HL-60/S4 (cell line): ENCODE data around the gene MDGA2.

Source experiments
- in situ Hi-C: fragments of 300-500 bp; cut with MboI; formaldehyde crosslinking; loops from 2 replicates; pipeline ENCODE4 v1.14.3; 2022; ENCODE audit warnings: low sequenced_read_pairs

The MDGA2 gene

DNA sequence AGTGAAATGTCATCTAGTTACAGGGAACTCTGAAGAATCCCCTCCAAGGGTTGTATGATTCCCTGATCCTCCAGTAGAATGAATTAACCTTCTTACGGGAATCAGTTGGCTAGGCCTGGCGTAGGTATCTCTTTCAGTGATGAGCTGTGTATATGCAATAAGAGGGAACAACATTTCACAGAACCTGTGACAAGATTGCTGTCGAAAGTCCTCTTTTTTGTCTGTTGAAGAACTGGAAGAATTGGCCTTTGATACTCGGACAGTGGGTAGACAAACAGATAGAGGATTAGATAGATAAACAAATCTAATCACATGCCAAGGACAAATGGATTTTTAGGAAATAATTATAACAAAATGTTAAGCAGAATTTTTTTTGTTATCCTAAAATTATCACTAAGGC is 184.6 kb downstream of the MDGA2 start:
- in situ Hi-C loops: no loop called here

DNA sequence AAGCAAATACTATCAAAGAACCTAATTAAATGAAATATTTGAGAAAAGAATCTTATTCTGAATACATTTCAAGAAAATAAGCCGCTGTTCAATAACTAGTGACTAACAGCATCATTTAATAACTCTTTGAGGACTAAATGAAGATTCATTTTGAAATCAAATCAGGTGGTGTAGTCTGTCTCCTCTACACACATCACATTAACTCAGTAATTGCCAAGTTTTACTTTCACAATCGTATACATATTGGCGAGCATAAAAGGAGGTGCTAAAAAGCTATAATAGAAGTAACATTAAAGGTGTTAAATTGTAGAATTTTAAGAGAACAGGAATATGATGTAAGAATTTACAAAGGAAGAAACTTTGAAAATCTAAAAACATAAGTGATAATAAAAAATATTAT is 185.1 kb downstream of the MDGA2 start:
- in situ Hi-C loops: no loop called here

DNA sequence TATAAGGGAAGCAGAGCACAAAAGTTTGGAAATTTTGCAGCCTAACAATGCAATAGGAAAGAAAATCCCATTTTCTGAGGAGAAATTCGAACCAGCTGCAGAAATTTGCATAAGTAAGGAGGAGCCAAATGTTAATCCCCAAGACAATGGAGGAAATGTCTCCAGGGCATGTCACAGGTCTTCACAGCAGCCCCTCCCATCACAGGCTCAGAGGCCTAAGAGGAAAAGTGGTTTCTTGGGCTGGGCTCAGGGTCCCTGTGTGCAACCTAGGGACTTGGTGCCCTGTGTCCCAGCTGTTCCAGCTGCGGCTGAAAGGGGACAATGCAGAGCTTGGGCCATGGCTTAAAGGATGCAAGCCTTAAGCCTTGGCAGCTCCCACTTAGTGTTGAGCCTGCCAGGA is 190.0 kb downstream of the MDGA2 start:
- in situ Hi-C loops: no loop called here

DNA sequence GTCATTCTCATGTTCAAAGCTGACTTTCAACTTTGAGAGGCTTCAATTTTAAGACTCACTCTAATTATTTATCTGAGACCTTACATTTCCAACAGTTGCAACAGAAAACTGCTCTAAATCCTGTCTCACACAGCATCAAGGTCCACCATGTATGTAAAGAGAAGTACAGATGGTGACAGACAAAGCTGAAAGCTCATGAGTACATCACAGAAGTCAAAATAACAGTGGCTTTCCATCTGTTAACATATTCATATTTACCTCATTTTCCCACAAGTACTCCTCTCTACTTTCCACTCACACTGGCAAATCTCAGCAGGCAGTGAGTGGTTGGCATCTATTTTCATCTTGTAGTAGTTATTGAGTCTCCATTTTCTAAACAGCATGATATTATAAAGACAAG is 192.0 kb downstream of the MDGA2 start:
- in situ Hi-C loops: no loop called here

DNA sequence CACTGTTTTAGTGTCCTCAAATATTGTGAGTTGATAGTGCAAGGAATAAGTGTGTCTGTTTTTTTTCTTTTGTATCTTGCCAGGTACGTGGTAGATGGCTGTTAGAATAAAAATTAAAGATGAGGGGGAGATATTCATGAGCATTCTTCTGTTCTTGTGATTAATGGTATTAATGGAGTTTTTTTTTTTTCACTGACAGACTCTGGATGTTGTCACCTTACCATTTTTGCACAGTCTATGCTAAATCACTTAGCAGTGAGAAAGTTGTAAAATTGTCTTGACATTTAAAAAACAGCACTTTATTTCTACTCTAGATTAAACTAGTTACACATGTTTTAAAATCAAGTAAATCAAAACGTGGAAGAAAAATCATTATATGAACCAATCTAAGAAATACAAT is 204.3 kb downstream of the MDGA2 start:
- in situ Hi-C loops: no loop called here

DNA sequence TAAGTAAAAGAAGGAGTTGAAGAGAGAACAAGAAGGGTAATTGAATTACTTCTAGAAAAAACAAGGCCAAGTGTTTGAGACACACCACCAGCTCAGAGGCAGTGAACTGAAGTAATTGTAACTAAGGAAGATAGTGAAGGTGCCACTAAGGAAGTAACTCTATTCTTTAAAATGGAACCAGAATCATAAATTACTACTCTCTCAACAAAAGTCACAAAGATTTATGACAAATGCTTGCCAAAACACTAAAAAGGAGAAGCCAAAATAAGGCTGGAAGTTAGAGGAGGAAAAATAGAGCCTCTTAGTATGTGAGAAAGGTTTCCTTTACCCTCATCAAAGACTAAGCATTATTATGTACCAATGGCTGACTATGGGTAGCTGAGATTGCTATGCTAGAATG is 208.5 kb downstream of the MDGA2 start:
- in situ Hi-C loops: no loop called here

DNA sequence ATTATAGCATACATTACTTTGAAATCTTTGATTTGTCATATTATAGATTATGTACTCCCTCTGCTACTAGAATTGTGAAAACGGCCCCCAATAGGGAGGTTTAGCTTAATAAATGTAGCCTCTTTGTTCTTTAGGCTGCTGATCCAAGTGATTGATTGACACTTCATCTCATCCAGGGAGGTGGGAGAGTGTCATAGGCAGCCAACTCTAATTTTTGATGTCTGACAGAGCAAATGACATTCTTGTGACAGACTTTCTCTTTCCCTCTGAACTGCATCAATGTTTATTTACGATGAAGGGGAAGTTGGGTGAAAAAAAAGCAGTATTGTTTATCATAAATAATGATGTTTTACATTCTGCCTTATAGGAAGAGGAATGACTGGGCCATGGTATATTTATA is 221.4 kb downstream of the MDGA2 start:
- in situ Hi-C loops: no loop called here

DNA sequence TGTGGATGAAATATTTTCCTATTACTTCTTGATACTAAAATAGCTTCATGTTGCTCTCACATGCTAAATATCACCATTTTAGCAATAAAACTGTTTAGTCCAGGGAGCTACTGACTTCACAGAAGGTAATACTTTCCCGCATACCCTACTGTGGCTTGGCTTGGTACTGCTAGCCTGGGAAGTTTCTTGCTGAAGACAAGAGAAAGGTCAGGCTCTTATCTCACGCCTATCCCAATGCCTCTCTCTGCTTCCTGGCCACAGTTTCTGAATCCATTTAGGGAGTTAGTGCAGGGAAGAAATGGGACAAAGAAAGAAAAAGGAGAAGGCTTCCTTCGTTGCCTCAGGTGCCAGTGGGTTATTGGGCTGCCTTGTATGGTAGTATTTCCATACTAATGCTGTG is 228.3 kb downstream of the MDGA2 start:
- in situ Hi-C loops: no loop called here

DNA sequence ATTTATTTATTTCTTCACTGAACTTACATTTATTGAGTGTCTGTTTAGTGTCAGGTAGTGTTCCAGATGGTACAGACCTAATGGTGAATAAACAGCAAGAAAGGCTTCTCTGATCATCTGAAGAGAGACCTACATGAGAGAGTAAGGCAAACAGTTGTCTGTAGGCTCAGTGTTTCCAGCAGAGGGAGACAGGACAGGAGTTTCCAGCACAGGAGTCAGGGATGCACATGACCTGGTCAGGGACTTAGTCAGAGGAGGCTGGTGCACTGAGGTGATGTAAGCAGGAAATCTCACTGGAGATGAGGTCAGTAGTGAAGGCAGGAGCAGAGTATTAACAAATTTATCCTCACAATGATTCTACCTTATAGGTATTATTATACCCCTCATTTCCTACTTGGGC is 233.2 kb downstream of the MDGA2 start:
- in situ Hi-C loops: no loop called here

DNA sequence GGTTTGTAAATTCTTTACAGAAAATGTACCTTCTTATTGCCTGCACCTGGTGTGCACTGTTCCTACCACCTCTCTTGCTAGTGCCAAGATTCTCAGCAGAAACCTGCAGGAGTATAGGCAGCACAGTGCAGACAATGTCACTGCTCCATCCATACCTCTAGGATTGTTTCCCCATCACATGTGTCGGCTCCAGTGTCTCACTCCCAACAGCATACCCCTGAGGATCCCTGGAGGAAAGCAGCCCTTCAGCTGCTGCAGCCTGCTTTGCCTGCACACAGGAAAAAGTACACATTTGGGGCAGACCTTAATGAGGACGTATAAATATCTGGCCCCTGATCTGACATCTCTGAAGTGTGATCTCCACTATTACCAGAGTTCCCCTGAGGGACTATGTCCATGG is 235.5 kb downstream of the MDGA2 start:
- in situ Hi-C loops: no loop called here

DNA sequence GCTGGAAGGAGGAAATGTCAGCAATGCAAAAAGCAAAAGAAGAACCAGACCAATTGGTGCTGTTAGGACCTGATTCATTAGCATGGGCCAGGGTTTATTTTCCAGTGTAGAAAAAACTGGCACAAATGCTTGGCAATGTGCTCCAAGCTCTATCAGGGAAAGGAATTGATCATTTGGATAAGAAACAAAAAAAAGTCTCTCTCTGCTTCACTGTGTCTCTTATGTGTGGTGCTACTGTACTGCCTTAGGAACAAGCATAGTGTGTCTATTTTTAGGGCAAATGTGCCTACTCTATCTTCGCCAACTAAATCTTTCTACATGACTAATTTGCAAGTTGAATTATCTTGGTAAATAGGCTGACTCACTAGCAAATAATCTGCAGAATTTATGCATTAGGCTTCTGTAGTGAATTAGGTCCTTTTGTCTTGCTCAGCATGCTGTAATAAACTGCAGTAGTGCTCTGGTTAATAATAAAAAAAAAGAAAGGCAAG is 236.7 kb downstream of the MDGA2 start:
- in situ Hi-C loops: no loop called here

DNA sequence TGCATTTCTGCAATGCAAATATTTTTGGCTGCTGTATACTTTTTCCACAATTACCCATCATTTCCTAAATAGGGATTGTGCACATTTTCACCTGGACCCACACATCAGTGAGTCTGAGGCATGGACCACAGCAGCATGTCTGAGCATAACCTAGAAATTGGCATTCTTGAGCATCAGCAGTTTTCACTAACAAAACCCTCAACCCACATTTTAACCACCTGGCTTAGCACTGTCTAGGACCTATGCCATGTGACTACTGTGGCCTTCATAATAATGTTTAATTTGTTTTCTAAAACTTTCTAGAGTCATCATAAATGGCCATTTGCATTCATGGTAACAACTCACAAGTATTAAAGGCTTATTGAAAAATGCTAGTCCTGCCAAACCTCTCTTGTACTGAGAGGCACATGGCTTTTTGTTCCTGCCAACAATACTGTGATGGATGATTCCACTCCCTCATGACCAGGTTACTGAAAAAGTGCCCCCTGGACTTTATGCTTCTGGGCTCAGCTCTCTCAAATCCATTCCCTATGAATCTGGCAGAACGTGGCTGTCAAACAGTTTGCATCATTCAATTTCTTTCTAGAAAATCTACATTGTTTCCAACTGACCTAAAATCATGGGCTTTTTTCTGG is 240.0 kb downstream of the MDGA2 start:
- in situ Hi-C loops: no loop called here

DNA sequence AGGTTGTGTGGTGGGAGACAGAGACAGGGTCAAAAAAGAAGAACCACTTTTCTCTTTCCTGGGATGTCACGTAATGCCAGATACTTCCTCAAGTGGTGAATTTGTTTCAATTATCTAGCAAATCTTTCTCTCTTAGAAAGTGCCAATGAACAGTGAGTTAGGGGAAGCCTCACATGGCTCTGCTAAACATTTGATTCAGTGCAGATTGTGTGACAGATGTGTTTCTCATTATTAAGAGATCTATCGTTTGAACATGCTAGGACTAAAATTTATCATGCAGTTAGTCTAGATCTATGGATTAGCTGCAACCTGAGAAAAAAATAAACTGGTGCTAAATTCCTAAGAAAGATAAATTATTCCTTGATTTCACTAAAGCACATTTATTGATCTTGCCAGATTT is 247.8 kb downstream of the MDGA2 start:
- in situ Hi-C loops: no loop called here

DNA sequence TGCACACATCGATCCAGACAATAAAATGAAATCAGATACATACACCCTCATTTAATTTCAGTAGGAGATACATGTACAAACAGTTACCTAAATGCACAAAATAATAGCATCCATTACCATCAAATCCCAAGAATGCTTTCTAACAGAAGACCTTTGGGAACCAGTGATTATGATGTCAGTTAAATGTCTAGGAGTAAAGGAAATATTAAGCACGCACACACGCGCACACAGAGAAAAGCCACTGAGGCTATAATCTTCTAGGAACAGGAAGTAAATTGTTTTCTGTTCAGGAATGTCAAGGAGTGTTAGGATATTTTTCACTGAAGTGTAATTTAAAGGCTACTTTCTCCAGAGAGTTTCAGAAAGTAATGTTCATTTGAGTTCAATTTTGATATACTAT is 250.1 kb downstream of the MDGA2 start:
- in situ Hi-C loops: no loop called here

DNA sequence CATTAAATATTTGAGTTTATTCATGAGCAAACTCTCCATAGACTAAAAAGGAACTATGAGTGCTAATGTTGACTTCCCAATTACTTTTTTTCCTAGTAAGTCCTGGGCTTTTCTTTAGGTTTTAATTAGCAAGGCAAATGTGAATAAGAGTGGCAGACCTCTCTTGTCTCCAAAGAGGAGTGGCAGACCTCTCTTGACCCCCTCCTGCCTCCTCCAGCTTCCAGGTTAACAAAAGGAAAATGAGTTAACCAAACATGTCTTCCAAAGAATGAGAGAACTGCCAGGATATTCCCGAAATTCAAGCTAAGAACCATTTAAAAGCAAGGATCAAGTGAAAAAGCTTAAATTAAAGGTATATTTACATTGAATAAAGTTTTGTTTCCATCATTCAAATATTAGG is 253.2 kb downstream of the MDGA2 start:
- in situ Hi-C loops: no loop called here

DNA sequence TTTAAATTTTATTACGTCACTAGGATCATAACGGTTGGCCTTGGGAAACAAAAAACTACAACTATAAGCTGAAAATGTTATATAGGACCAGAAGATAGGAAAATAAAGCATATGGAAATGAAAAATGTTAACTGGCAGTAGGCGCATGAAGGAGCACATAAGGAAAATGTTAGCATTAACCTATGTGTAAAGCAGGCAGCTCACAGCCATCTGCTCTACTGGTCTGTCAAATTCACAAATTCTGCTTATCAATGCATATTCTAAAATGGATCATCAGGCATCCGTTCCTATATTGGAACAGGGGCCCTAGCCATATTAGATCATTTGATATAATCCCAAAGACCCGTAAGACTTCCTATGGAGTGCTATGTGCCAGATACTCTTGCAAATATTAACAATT is 263.9 kb downstream of the MDGA2 start:
- in situ Hi-C loops: no loop called here

DNA sequence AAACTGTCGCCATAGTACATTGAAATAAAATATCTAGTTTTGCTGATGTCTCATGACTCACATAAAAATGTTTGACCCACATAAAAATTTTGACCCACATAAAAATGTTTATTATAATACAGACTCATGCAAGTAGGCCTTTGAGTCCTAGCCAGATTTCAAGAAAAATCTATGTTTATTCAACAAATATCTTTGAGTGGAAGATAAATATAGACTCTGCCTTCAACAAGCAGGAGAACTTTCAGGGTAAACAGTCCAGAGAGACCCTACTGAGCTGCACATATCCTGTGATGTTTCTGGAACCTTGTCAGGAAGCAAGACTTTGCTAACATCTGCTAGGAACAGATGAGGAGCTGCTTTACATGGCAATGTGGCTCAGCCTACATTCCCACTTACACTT is 283.1 kb downstream of the MDGA2 start:
- in situ Hi-C loops: no loop called here

DNA sequence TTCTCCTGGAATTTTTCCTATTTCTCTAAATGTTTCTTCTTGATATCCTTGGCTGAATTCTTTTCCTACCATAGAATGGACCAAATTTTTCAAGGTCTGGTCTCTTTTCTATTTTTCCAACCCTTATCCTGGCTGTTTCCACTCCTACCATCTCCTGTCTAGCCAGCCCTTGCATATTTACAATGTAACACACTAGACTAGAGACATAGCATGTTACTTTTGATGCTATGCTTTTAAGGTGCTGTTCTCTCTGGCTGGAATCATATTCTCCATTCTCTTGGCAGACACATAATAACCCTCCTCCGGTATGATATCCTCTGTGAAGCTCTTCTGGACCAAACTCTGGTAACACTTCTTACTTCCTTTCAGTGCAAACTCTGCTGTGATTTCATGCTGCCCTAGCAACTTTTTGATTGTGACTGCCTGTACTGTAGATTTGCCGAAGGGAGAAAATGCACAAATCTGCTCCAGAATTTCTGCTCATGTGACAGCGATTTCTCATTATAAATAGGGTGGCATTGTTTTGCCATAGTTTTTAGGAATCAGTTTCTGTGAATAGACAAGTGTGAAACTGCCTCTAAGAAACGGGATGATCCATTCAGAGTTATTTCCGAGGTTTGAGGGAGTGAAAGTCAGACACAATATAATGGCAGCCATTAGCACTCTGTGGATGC is 284.4 kb downstream of the MDGA2 start:
- in situ Hi-C loops: no loop called here

DNA sequence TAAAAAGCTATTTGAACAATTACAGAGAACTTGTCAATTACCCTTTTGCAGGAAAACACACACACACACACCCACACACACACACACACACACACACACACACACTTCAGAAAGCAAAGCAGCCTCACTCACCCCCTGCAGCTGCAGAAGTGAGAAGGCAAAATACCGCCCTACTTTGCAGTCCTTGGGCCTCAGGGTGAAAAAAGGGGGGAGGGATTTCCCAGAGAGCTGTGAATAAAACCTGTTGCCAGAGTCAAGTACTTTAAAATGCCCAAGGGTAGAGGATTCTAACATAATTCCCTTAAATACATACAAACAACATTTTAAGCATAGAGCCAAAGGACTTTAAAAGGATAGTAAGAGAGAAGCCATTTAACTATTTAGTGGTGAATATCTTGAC is 285.9 kb downstream of the MDGA2 start:
- in situ Hi-C loops: no loop called here

DNA sequence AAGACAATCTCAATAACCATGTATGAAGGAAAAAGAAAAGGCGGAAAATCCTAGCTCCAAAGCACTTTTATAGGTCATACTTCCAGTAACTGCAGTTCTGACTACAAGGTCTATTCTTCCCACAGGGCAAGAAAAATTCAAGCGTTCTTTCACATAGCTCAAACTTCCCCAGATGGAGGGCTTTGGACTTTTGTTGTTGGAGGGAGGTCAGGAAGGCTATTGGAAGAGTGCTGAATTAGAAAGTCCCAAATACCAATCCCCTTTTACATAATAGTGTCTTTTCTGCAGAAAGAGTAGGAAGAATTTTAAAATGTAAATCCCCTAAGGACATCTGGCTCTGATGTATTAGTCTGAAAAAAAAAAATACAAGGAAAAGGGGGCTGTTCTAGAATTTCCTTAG is 309.4 kb downstream of the MDGA2 start:
- in situ Hi-C loops: no loop called here

DNA sequence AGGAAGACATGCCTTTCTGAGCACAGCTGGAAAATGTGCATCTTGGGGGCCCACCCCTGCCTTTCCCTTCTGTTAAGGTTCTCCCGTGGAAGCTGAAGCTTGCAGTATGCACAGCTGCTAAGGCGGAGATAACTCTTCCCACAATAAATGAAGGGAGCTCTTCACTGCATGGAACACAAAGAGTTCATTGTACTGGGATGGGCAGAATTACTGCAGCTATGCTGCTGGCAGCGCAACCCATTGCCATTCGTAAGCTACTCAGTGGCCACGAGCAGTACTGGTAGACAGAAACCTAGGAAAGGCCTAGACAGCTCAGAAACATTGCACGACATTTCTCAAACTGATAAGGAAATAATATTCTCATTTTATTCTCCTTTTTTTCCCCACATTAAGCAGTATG is 310.2 kb downstream of the MDGA2 start:
- in situ Hi-C loops: no loop called here

DNA sequence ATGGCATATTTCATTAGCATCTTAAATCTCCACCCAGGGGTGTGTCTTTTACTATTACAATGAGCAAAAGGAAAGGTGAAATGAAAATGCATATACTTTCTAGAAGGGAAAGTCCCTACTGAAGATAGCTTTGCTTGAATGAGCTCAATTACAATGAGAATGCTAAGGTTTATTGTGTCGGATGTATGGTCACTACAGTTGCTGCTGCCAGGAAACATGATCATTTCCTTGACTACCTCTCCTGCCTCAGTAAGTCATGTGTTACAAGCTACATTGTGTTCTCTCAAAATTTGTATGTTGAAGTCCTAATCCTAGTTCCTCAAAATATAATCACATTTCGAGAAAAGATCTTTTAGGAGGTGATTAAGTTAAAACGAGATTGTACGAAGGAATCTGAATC is 322.2 kb downstream of the MDGA2 start:
- in situ Hi-C loops: no loop called here

DNA sequence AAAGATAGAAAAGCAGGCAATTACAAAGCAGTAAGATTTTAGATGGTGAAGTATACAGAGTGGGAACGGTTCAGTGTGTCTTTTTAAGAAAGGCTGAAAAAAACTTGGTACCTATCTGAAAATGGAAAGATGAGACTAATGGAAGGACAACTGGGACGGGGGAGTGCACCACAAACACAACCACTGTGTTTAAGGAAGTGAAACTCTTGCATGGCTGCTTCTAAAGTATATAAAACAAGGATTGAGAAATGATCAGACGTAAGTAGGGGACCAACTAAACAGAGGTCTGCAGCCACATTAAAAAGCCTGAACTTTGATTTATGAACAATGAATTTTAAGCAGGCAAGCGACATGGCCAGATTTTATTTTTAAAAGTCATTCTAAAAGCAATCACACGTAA is 328.6 kb downstream of the MDGA2 start:
- in situ Hi-C loops: no loop called here
